Measurements from ENCODE around the gene GLP1R.

GLP1R gene

DNA sequence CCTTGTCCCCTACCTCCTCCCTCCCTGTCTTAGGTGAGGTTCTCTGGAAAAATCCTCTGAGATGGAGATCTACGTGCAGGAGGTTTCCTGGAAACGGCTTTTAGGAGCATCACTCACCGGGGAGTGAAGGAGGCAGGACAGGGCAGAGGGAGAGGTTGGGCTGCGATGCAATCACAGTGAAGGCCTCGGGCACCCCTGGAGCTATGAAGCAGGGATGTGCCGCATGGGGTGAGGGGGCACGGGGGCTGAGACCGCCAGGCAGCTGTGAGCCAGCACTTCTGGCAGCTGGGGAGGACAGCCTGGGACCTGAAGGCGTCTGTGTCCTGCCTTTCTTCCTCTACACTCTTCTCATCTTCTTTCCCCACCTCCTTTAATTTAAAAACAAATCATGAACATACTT, 12.9 kb upstream of the GLP1R start:
- no peaks in the 10 kb centered on the region for H3K36me3 ChIP-seq (ENCODE audit: low read length)
- no peak overlapping the region for H2AFZ ChIP-seq (ENCODE audit: low read depth, low read length, severe bottlenecking)
- H3K79me2 ChIP-seq (ENCODE audit: insufficient read depth, low read length) = no peaks in the 10 kb centered on the region
- H3K27me3 ChIP-seq (ENCODE audit: low read length) = no peaks in the 10 kb centered on the region; the same call in 1 of the 2 replicates
- H3K9me2 ChIP-seq (replicated peaks; ENCODE audit: insufficient read depth, low read length) = no peaks in the 10 kb centered on the region
- no peak overlapping the region for H3K9ac ChIP-seq (ENCODE audit: low read length)
- no peaks in the 10 kb centered on the region for H3F3A ChIP-seq (ENCODE audit: insufficient read depth)
- no peak overlapping the region for H3K4me3 ChIP-seq (ENCODE audit: insufficient read depth, low read length, poor library complexity, severe bottlenecking)
- H3K27ac ChIP-seq (ENCODE audit: low read depth, low read length) = no peak overlapping the region
- H3K4me2 ChIP-seq (ENCODE audit: low read depth, low read length, poor library complexity, severe bottlenecking) = no peak overlapping the region
- no peaks in the 10 kb centered on the region for H3K9me3 ChIP-seq (ENCODE audit: insufficient read depth, low read length)
- TF ChIP-seq, protein P1, sequence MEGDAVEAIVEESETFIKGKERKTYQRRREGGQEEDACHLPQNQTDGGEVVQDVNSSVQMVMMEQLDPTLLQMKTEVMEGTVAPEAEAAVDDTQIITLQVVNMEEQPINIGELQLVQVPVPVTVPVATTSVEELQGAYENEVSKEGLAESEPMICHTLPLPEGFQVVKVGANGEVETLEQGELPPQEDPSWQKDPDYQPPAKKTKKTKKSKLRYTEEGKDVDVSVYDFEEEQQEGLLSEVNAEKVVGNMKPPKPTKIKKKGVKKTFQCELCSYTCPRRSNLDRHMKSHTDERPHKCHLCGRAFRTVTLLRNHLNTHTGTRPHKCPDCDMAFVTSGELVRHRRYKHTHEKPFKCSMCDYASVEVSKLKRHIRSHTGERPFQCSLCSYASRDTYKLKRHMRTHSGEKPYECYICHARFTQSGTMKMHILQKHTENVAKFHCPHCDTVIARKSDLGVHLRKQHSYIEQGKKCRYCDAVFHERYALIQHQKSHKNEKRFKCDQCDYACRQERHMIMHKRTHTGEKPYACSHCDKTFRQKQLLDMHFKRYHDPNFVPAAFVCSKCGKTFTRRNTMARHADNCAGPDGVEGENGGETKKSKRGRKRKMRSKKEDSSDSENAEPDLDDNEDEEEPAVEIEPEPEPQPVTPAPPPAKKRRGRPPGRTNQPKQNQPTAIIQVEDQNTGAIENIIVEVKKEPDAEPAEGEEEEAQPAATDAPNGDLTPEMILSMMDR (IDR thresholded peaks at IDR 0.05; ENCODE audit: insufficient read depth, low read length, poor library complexity, severe bottlenecking) = no peak
- TF ChIP-seq EZH2phosphoT487 (conservative IDR thresholded peaks at IDR 0.05; ENCODE audit: low read length) = no peak
- H4K20me1 ChIP-seq (ENCODE audit: low read depth, low read length) = no peaks in the 10 kb centered on the region

DNA sequence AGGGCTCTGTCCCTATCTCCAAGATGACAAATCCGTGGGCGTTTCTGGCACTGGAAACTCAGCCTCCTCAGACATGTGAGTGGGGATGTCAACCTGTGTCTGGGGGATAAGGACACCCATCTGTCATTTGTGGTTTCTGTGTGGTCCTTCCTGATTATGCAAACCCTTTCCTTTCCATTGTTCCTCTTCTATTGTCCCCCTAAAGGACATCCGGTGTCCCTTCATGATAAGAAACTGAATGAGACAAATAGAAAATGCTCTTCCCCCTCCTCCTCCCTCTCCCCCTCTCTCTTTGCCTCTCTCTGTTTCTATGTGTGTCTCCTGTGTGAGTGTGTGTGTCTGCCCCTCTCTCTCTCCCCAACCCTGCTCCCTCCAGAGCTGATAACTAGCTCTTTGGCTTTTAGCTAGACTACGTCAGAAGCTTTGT, 11.5 kb upstream of the GLP1R start:
- Histone ChIP-seq H3K27me3 (ENCODE audit: low read length) (no peaks in the 10 kb centered on the region; the same call in 1 of the 2 replicates), H3K36me3 (ENCODE audit: low read length) (no peaks in the 10 kb centered on the region), H3K4me3 (ENCODE audit: insufficient read depth, low read length, poor library complexity, severe bottlenecking) (no peak overlapping the region)

DNA sequence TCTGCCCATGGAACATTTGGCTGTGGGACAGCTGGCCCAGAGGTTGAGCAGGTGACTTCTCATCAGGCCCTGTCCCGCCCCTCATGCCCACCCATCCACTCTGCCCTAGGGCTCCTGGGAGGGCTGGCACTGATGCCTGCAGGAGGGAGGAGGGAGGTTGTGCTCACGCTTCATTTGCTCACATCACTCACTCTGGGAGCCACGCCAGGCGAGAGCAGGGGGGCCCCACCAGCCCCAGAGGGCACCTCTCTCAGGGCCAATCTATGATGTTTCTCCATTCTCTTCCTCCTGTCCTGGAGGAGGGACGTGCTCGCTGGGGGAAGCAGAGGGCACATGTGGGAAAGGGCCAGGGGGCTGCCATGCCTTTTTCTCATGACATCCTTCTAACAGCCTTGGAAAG, 10.9 kb upstream of the GLP1R start:
- Histone ChIP-seq H3K9ac (ENCODE audit: low read length) (no peak overlapping the region), H2AFZ (ENCODE audit: low read depth, low read length, severe bottlenecking) (no peak overlapping the region), H3K79me2 (ENCODE audit: insufficient read depth, low read length) (no peaks in the 10 kb centered on the region), H3K9me2 (replicated peaks; ENCODE audit: insufficient read depth, low read length) (no peaks in the 10 kb centered on the region), H3K4me2 (ENCODE audit: low read depth, low read length, poor library complexity, severe bottlenecking) (no peak overlapping the region), H3K4me3 (ENCODE audit: insufficient read depth, low read length, poor library complexity, severe bottlenecking) (no peak overlapping the region), H3K27ac (ENCODE audit: low read depth, low read length) (no peak overlapping the region), H3K27me3 (ENCODE audit: low read length) (no peaks in the 10 kb centered on the region; the same call in 1 of the 2 replicates), H3F3A (ENCODE audit: insufficient read depth) (no peaks in the 10 kb centered on the region), H4K20me1 (ENCODE audit: low read depth, low read length) (no peaks in the 10 kb centered on the region), H3K36me3 (ENCODE audit: low read length) (no peaks in the 10 kb centered on the region), H3K9me3 (ENCODE audit: insufficient read depth, low read length) (no peaks in the 10 kb centered on the region)
- TF ChIP-seq, protein P1 (IDR thresholded peaks at IDR 0.05; ENCODE audit: insufficient read depth, low read length, poor library complexity, severe bottlenecking) = no peak
- TF ChIP-seq EZH2phosphoT487 (conservative IDR thresholded peaks at IDR 0.05; ENCODE audit: low read length) = no peak

More for the DNA sequence above, 11.5 kb upstream of the GLP1R start:
- Histone ChIP-seq H3K9me3 (ENCODE audit: insufficient read depth, low read length) (no peaks in the 10 kb centered on the region), H2AFZ (ENCODE audit: low read depth, low read length, severe bottlenecking) (no peak overlapping the region), H3F3A (ENCODE audit: insufficient read depth) (no peaks in the 10 kb centered on the region), H3K9ac (ENCODE audit: low read length) (no peak overlapping the region), H4K20me1 (ENCODE audit: low read depth, low read length) (no peaks in the 10 kb centered on the region), H3K27ac (ENCODE audit: low read depth, low read length) (no peak overlapping the region), H3K4me2 (ENCODE audit: low read depth, low read length, poor library complexity, severe bottlenecking) (no peak overlapping the region), H3K9me2 (replicated peaks; ENCODE audit: insufficient read depth, low read length) (no peaks in the 10 kb centered on the region), H3K79me2 (ENCODE audit: insufficient read depth, low read length) (no peaks in the 10 kb centered on the region)
- TF ChIP-seq EZH2phosphoT487 (conservative IDR thresholded peaks at IDR 0.05; ENCODE audit: low read length) = no peak
- TF ChIP-seq, protein P1 (IDR thresholded peaks at IDR 0.05; ENCODE audit: insufficient read depth, low read length, poor library complexity, severe bottlenecking) = no peak
